GM12878 (cell line): ENCODE results near the gene SOBP. TPM values are rescaled to one million over a fixed set of nuclear protein-coding genes. Genes with fewer than 3 reads are reported as not detected.

Source experiments
- E2F4 ChIP-seq: IDR thresholded peaks from 2 replicates; pipeline ENCODE4 v1.6.1; 2012; ENCODE audit warnings: low read depth, low read length, improper control_type of control experiment
- E2F8 ChIP-seq: fragments of 450-650 bp; IDR thresholded peaks from 2 replicates; pipeline ENCODE4 v1.6.1; 2018; ENCODE audit warnings: mild to moderate bottlenecking, low read depth, moderate library complexity; ENCODE audit not compliant: partially characterized antibody
- HDGF ChIP-seq: fragments of 450-650 bp; IDR thresholded peaks from 2 replicates; pipeline ENCODE4 v1.6.1; 2016; ENCODE audit warnings: antibody characterized with exemption
- IKZF2 ChIP-seq, 2 experiments: fragments of 450-650 bp; IDR thresholded peaks; 2 replicates each; pipeline ENCODE4 v1.6.1; 2017; ENCODE audit warnings: mild to moderate bottlenecking in 2 of 2, moderate library complexity in 2 of 2
- MYC ChIP-seq: IDR thresholded peaks from 2 replicates; pipeline ENCODE4 v1.6.1; 2011; ENCODE audit warnings: mild to moderate bottlenecking, low read length, moderate library complexity, inconsistent platforms; ENCODE audit not compliant: insufficient read depth, insufficient replicate concordance, insufficient read length, severe bottlenecking
- SKIL ChIP-seq: fragments of 450-650 bp; IDR thresholded peaks from 2 replicates; pipeline ENCODE4 v1.6.1; 2017; ENCODE audit warnings: mild to moderate bottlenecking, low read depth, inconsistent platforms; ENCODE audit not compliant: poor library complexity, severe bottlenecking
- SMAD1 ChIP-seq: fragments of 450-650 bp; IDR thresholded peaks from 2 replicates; pipeline ENCODE4 v1.6.1; 2018; ENCODE audit warnings: mild to moderate bottlenecking, low read depth; ENCODE audit not compliant: partially characterized antibody
- ZBTB33 ChIP-seq: fragments of 450-650 bp; IDR thresholded peaks from 2 replicates; pipeline ENCODE4 v1.6.1; 2017; ENCODE audit warnings: mild to moderate bottlenecking
- polyA plus RNA-seq, 11 experiments: library from polyadenylated mRNA; depleted of rRNA in 4 of 11; unstranded in 6 of 11; stranded (reverse) in 5 of 11; fragments of >200 nt; fragmentation: Nextera tagmentation in 4 of 11; fragmentation: Illumina TruSeq in 1 of 11; extraction: Ambion mirVana in 4 of 11; extraction: Trizol in 1 of 11; gene quantifications; 1 replicate in 1 of 11; 2 replicates in 10 of 11; pipeline versions ENCODE4 v1.2.1 to v1.2.3, GENCODE V29; 2011 to 2016; ENCODE audit warnings: inconsistent platforms in 2 of 11, missing spikeins in 2 of 11, low read depth in 1 of 11
- total RNA-seq, 4 experiments: library from RNA; depleted of rRNA in 3 of 4; stranded (reverse); fragments of >200 nt in 3 of 4; fragmentation: Illumina TruSeq in 1 of 4; extraction: Trizol in 1 of 4; gene quantifications; 2 replicates each; pipeline versions ENCODE4 v1.2.1 to v1.2.3, GENCODE V29; 2013 to 2021

The SOBP gene
- total and polyA plus RNA-seq, 10 of the 15 experiments (the other 5 are each of a cell fraction or from before 2014, with no cell fraction given) = 0.49 to 1.9 (median 0.78) TPM

GRCh38 chr6:107624541-107624940, 134.6 kb downstream of the SOBP start (continued):
- TF ChIP-seq ZBTB33 (no peak), SKIL (no peak), HDGF (no peak), E2F8 (no peak), MYC (no peak), E2F4 (no peak), SMAD1 (no peak), IKZF2 (IDR thresholded peaks at IDR 0.05) (no peak)
